ENCODE measurements around the gene SIAH1. TPM values are rescaled to one million over a fixed set of nuclear protein-coding genes. Genes with fewer than 3 reads are reported as not detected.

SIAH1 gene
- 10 to 100 TPM; 26.2 to 44.3 (median 31.6) TPM for total RNA-seq

- Histone ChIP-seq H3K27ac (peak within 1 kb of the TSS; percentile 100), H3K4me3 (peak within 1 kb of the TSS; percentile 98), H3K4me1 (peaks cover 47% of the 10 kb centered on the region), H3K9me3 (no peaks in the 10 kb centered on the region), H3K27me3 (no peaks in the 10 kb centered on the region), H3K36me3 (no peaks in the 10 kb centered on the region)
- no peak for TF ChIP-seq EP300 (IDR thresholded peaks at IDR 0.05)
- TF ChIP-seq POLR2AphosphoS5 (IDR thresholded peaks at IDR 0.05): peak in 1 of 3 donors; percentile 25
- no peak for TF ChIP-seq CTCF (IDR thresholded peaks at IDR 0.05)
- TF ChIP-seq POLR2A (IDR thresholded peaks at IDR 0.05): peak; percentile 73 to 92
- 1% methylated on average over 45 of the region's 105 CpGs for WGBS
- DNase-seq (ENCODE audit: low spot score in 2 of 2): peak; percentile 86 to 88
Measured at GRCh38 chr16:48385253-48386150, at the start of gene SIAH1. TSS of gene SIAH1 (minus strand) at chr16:48385413. CDS start at chr16:48362428, 22,985 bp downstream.

- no peak for TF ChIP-seq EP300 (IDR thresholded peaks at IDR 0.05)
- no peak for TF ChIP-seq POLR2A (IDR thresholded peaks at IDR 0.05)
- no peak for TF ChIP-seq POLR2AphosphoS5 (IDR thresholded peaks at IDR 0.05)
- no peak for TF ChIP-seq CTCF (IDR thresholded peaks at IDR 0.05)
- WGBS: 60% methylated on average over 4 of the region's 4 CpGs
- no peak overlapping the region for H3K27ac ChIP-seq
Measured at GRCh38 chr16:48434653-48435317, 49.6 kb upstream of the SIAH1 start.

GRCh38 chr16:48433850-48434530 is 48.8 kb upstream of the SIAH1 start:
- TF ChIP-seq EP300 (IDR thresholded peaks at IDR 0.05): no peak
- no peak for TF ChIP-seq CTCF (IDR thresholded peaks at IDR 0.05)
- TF ChIP-seq POLR2A (IDR thresholded peaks at IDR 0.05): no peak
- TF ChIP-seq POLR2AphosphoS5 (IDR thresholded peaks at IDR 0.05): no peak
- no peaks in the 10 kb centered on the region for H3K9me3 ChIP-seq
- no peak overlapping the region for H3K4me3 ChIP-seq
- no peaks in the 10 kb centered on the region for H3K4me1 ChIP-seq
- no peaks in the 10 kb centered on the region for H3K27me3 ChIP-seq
- DNase-seq (ENCODE audit: low spot score in 2 of 2): no peak
- no peak overlapping the region for H3K27ac ChIP-seq
- 88% methylated on average over 5 of the region's 5 CpGs for WGBS
- H3K36me3 ChIP-seq: no peaks in the 10 kb centered on the region

More at GRCh38 chr16:48434653-48435317, 49.6 kb upstream of the SIAH1 start:
- no peak overlapping the region for H3K4me3 ChIP-seq
- no peaks in the 10 kb centered on the region for H3K27me3 ChIP-seq
- no peaks in the 10 kb centered on the region for H3K4me1 ChIP-seq
- no peak for DNase-seq (ENCODE audit: low spot score in 2 of 2)
- no peaks in the 10 kb centered on the region for H3K9me3 ChIP-seq
- H3K36me3 ChIP-seq: no peaks in the 10 kb centered on the region

- Histone ChIP-seq H3K4me3 (no peak overlapping the region), H3K9me3 (no peaks in the 10 kb centered on the region), H3K27ac (no peak overlapping the region), H3K36me3 (no peaks in the 10 kb centered on the region), H3K27me3 (no peaks in the 10 kb centered on the region), H3K4me1 (no peaks in the 10 kb centered on the region)
- no peak for DNase-seq (ENCODE audit: low spot score in 2 of 2)
- WGBS: 94% methylated on average over 17 of the region's 18 CpGs
- TF ChIP-seq EP300 (IDR thresholded peaks at IDR 0.05) (no peak), POLR2A (IDR thresholded peaks at IDR 0.05) (no peak), CTCF (IDR thresholded peaks at IDR 0.05) (no peak), POLR2AphosphoS5 (IDR thresholded peaks at IDR 0.05) (no peak)
Measured at GRCh38 chr16:48433116-48433849, 48.1 kb upstream of the SIAH1 start.
